ENCODE data around the gene RELT.

Gene RELT

GRCh38 chr11:73376803-73377629 is 817 bp downstream of the RELT start:
- peak; percentile 79 for DNase-seq

- DNase-seq: no peak
Observed at GRCh38 chr11:73379189-73379880, 3.1 kb downstream of the RELT start.

- DNase-seq: no peak
Observed at GRCh38 chr11:73380331-73380730, 4.1 kb downstream of the RELT start.

- no peak for DNase-seq
Observed at GRCh38 chr11:73380897-73381410, 4.8 kb downstream of the RELT start.

- no peak for DNase-seq
Observed at GRCh38 chr11:73381589-73381988, 5.4 kb downstream of the RELT start.

- DNase-seq: no peak
Observed at GRCh38 chr11:73382183-73382582, 6.0 kb downstream of the RELT start.

GRCh38 chr11:73382747-73383146 is 6.5 kb downstream of the RELT start:
- DNase-seq: no peak

- DNase-seq: no peak
Observed at GRCh38 chr11:73383249-73384124, 7.3 kb downstream of the RELT start.

- no peak for DNase-seq
Observed at GRCh38 chr11:73384125-73384441, 7.9 kb downstream of the RELT start.

GRCh38 chr11:73384531-73384871 is 8.3 kb downstream of the RELT start:
- DNase-seq: no peak

GRCh38 chr11:73384872-73385689 is 8.9 kb downstream of the RELT start:
- DNase-seq: no peak

- no peak for DNase-seq
Observed at GRCh38 chr11:73386016-73386415, 9.8 kb downstream of the RELT start.

- DNase-seq: no peak
Observed at GRCh38 chr11:73386546-73386945, 10.3 kb downstream of the RELT start.

GRCh38 chr11:73387594-73388264 is 11.5 kb downstream of the RELT start:
- DNase-seq: no peak

- no peak for DNase-seq
Observed at GRCh38 chr11:73388265-73389133, 12.3 kb downstream of the RELT start.

GRCh38 chr11:73389134-73389525 is 12.9 kb downstream of the RELT start:
- no peak for DNase-seq

GRCh38 chr11:73389916-73390315 is 13.7 kb downstream of the RELT start:
- no peak for DNase-seq

- no peak for DNase-seq
Observed at GRCh38 chr11:73390601-73391565, 14.7 kb downstream of the RELT start.

GRCh38 chr11:73391665-73392064 is 15.5 kb downstream of the RELT start:
- no peak for DNase-seq

Data from islet precursor cell (in vitro differentiated cells).